Measurements from ENCODE around the gene KRT12. TPM values are rescaled to one million over a fixed set of nuclear protein-coding genes. Genes with fewer than 3 reads are reported as not detected.

The KRT12 gene
- total and polyA plus RNA-seq, 9 of the 15 experiments (the other 6 are each of a cell fraction or from before 2014, with no cell fraction given): 0.18 to 7.0 (median 2.2) TPM

DNA sequence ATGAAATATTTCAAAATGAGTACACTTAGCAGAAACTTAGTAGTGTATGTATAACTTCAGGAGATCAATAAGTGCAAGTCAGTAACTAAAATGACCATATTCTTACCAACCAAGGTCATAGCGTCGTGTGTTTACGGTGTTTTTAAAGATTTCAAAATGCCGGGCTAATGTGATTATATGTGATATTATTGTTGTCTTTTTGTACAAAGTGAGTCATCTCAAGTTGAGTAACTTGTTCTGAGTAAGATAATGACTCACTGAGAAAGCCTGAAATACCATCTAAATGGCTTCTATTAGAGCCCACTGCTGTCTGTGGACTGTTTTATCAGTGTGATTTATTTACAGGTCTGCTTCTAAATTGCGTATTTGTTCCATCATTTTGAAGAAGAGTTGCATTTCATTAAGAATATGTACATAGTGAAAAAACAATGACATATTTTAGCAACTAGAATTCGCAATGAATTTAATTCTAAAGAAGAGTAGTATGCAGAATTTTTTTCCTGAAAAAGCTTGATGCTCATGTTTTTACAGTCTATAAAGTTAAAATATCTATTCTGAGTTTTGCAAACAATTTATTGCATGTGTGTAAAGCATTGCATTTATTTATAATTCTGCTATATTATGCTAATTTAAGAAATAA lies 12.7 kb downstream of the KRT12 start (continued):
- TF ChIP-seq ZNF253 (CRISPR knock-in tag; conservative IDR thresholded peaks at IDR 0.05) (no peak), ZNF12 (CRISPR knock-in tag; IDR thresholded peaks at IDR 0.05) (no peak), PCBP1 (IDR thresholded peaks at IDR 0.05; ENCODE audit: low read depth, low read length, poor library complexity, severe bottlenecking) (no peak), YY1 (IDR thresholded peaks at IDR 0.05; ENCODE audit: borderline replicate concordance in 1 of 3, control insufficient read depth in 1 of 3, extremely low read depth in 1 of 3, insufficient read depth in 3 of 3, insufficient read length in 1 of 3, insufficient replicate concordance in 2 of 3, low read depth in 1 of 3, low read length in 2 of 3) (no peak), ZNF174 (CRISPR knock-in tag; IDR thresholded peaks at IDR 0.05) (no peak), NCOA1 (IDR thresholded peaks at IDR 0.05; ENCODE audit: low read depth) (0 out of 2 replicates have a peak, but pooled peaks have one; percentile 37), ZNF79 (CRISPR knock-in tag; IDR thresholded peaks at IDR 0.05; ENCODE audit: low read depth) (no peak), DPF2 (IDR thresholded peaks at IDR 0.05) (peak; percentile 95), ZNF408 (CRISPR knock-in tag; IDR thresholded peaks at IDR 0.05; ENCODE audit: low read depth) (no peak), EHMT2 (IDR thresholded peaks at IDR 0.05) (0 out of 2 replicates have a peak, but pooled peaks have one; percentile 20), DACH1 (IDR thresholded peaks at IDR 0.05; ENCODE audit: partially characterized antibody) (peak; percentile 62), STAT5A (IDR thresholded peaks at IDR 0.05; ENCODE audit: borderline replicate concordance, low read length) (peak; percentile 47), CEBPB (tag; IDR thresholded peaks at IDR 0.05) (peak; percentile 92), ZNF232 (CRISPR knock-in tag; IDR thresholded peaks at IDR 0.05) (no peak), GABPA (tag; conservative IDR thresholded peaks at IDR 0.05; ENCODE audit: low read depth) (no peak), KAT7 (CRISPR knock-in tag; IDR thresholded peaks at IDR 0.05; ENCODE audit: borderline replicate concordance) (no peak), COPS2 (conservative IDR thresholded peaks at IDR 0.05) (no peak), CBFA2T2 (conservative IDR thresholded peaks at IDR 0.05) (peak; percentile 38; the same call in 1 of the 2 replicates)
- TF ChIP-seq, protein P1, sequence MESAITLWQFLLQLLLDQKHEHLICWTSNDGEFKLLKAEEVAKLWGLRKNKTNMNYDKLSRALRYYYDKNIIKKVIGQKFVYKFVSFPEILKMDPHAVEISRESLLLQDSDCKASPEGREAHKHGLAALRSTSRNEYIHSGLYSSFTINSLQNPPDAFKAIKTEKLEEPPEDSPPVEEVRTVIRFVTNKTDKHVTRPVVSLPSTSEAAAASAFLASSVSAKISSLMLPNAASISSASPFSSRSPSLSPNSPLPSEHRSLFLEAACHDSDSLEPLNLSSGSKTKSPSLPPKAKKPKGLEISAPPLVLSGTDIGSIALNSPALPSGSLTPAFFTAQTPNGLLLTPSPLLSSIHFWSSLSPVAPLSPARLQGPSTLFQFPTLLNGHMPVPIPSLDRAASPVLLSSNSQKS (CRISPR knock-in tag; IDR thresholded peaks at IDR 0.05): no peak
- TF ChIP-seq, protein P2, sequence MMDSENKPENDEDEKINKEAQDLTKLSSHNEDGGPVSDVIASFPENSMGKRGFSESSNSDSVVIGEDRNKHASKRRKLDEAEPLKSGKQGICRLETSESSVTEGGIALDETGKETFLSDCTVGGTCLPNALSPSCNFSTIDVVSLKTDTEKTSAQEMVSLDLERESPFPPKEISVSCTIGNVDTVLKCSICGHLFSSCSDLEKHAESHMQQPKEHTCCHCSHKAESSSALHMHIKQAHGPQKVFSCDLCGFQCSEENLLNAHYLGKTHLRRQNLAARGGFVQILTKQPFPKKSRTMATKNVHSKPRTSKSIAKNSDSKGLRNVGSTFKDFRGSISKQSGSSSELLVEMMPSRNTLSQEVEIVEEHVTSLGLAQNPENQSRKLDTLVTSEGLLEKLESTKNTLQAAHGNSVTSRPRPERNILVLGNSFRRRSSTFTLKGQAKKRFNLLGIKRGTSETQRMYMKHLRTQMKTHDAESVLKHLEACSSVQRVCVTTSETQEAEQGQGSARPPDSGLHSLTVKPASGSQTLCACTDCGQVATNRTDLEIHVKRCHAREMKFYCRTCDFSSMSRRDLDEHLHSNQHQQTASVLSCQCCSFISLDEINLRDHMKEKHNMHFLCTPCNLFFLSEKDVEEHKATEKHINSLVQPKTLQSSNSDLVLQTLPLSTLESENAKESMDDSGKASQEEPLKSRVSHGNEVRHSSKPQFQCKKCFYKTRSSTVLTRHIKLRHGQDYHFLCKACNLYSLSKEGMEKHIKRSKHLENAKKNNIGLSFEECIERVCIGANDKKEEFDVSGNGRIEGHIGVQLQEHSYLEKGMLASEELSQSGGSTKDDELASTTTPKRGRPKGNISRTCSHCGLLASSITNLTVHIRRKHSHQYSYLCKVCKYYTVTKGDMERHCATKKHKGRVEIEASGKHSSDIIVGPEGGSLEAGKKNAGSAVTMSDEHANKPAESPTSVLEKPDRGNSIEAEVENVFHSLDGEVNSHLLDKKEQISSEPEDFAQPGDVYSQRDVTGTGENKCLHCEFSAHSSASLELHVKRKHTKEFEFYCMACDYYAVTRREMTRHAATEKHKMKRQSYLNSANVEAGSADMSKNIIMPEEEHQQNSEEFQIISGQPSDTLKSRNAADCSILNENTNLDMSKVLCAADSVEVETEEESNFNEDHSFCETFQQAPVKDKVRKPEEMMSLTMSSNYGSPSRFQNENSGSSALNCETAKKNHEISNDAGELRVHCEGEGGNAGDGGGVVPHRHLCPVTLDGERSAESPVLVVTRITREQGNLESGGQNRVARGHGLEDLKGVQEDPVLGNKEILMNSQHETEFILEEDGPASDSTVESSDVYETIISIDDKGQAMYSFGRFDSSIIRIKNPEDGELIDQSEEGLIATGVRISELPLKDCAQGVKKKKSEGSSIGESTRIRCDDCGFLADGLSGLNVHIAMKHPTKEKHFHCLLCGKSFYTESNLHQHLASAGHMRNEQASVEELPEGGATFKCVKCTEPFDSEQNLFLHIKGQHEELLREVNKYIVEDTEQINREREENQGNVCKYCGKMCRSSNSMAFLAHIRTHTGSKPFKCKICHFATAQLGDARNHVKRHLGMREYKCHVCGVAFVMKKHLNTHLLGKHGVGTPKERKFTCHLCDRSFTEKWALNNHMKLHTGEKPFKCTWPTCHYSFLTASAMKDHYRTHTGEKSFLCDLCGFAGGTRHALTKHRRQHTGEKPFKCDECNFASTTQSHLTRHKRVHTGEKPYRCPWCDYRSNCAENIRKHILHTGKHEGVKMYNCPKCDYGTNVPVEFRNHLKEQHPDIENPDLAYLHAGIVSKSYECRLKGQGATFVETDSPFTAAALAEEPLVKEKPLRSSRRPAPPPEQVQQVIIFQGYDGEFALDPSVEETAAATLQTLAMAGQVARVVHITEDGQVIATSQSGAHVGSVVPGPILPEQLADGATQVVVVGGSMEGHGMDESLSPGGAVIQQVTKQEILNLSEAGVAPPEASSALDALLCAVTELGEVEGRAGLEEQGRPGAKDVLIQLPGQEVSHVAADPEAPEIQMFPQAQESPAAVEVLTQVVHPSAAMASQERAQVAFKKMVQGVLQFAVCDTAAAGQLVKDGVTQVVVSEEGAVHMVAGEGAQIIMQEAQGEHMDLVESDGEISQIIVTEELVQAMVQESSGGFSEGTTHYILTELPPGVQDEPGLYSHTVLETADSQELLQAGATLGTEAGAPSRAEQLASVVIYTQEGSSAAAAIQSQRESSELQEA (IDR thresholded peaks at IDR 0.05; ENCODE audit: low read depth): no peak
